Activated CD4-positive, alpha-beta memory T cell treated with anti-CD3 and anti-CD28 coated beads, Interleukin-2, amount 10 ng/mL, durations not matched to agents 7 days and 5 days (primary cell): ENCODE measurements around the gene PSORS1C2. TPM values are rescaled to one million over a fixed set of nuclear protein-coding genes. Genes with fewer than 3 reads are reported as not detected.

ENCODE experiments used
- CTCF ChIA-PET: fragments of 350-600 bp; sonication (Branson Sonifier 250); formaldehyde crosslinking; loops from one replicate; lab custom pipeline; 2021; ENCODE audit warnings: antibody characterized with exemption, inconsistent platforms; lab: Charles Lee
- POLR2A ChIA-PET: fragments of 350-600 bp; sonication (Branson Sonifier 250); formaldehyde crosslinking; loops from one replicate; lab custom pipeline; 2021; ENCODE audit warnings: antibody characterized with exemption; lab: Charles Lee
- DNase-seq: peaks from one replicate; pipeline ENCODE4 v3.0.0-alpha.2; 2020
- H3K27ac Mint-ChIP-seq: one replicate; pipeline ENCODE4 v1.8.0; 2021; ENCODE audit warnings: mild to moderate bottlenecking, mixed read lengths
- H3K27me3 Mint-ChIP-seq: one replicate; pipeline ENCODE4 v1.8.0; 2021; ENCODE audit warnings: mixed read lengths
- H3K36me3 Mint-ChIP-seq: one replicate; pipeline ENCODE4 v1.8.0; 2021; ENCODE audit warnings: low read depth, mixed read lengths
- H3K4me1 Mint-ChIP-seq: one replicate; pipeline ENCODE4 v1.8.0; 2021; ENCODE audit warnings: mixed read lengths
- H3K4me3 Mint-ChIP-seq: one replicate; pipeline ENCODE4 v1.8.0; 2021; ENCODE audit warnings: mild to moderate bottlenecking, mixed read lengths
- H3K9me3 Mint-ChIP-seq: one replicate; pipeline ENCODE4 v1.8.0; 2021; ENCODE audit warnings: mixed read lengths
- total RNA-seq, 2 experiments: library from RNA; stranded (reverse); gene quantifications; one replicate each; pipeline ENCODE4 v1.2.3, GENCODE V29; 2021

Gene PSORS1C2
- total RNA-seq, 2 experiments from 2014 or later = not detected

GRCh38 chr6:31092769-31093505 is 45.9 kb downstream of the PSORS1C2 start:
- H3K4me1 Mint-ChIP-seq = peaks cover 27% of the 10 kb centered on the region
- ChIA-PET POLR2A (interaction anchor here (0.9 to 1.2 kb wide), 2 partner anchors 13 to 179 kb away, joined by 3 to 4 read pairs; partner anchors contain the start of gene VARS2), CTCF (interaction anchor here (1.4 to 3.4 kb wide), 7 partner anchors 10 to 179 kb away, joined by 3 to 29 read pairs (median 4); partner anchors contain the start of gene VARS2)
- no peak for DNase-seq
- H3K36me3 Mint-ChIP-seq = no peaks in the 10 kb centered on the region
- no peaks in the 10 kb centered on the region for H3K27me3 Mint-ChIP-seq
- no peaks in the 10 kb centered on the region for H3K9me3 Mint-ChIP-seq
- no peak overlapping the region for H3K4me3 Mint-ChIP-seq
- no peak overlapping the region for H3K27ac Mint-ChIP-seq

GRCh38 chr6:31092238-31092637 is 46.6 kb downstream of the PSORS1C2 start:
- no peak for DNase-seq
- H3K9me3 Mint-ChIP-seq = no peaks in the 10 kb centered on the region
- POLR2A ChIA-PET = interaction anchor here (0.9 kb wide), 1 partner anchor 178 kb away, joined by 3 read pairs; the partner anchor contains the start of gene VARS2
- no peaks in the 10 kb centered on the region for H3K36me3 Mint-ChIP-seq
- peaks cover 30% of the 10 kb centered on the region for H3K4me1 Mint-ChIP-seq
- CTCF ChIA-PET = interaction anchor here (1.0 to 3.4 kb wide), 5 partner anchors 10 to 362 kb away, joined by 3 to 29 read pairs (median 8); no protein-coding TSS in a partner anchor
- no peak overlapping the region for H3K4me3 Mint-ChIP-seq
- H3K27ac Mint-ChIP-seq = no peak overlapping the region
- peaks cover 2% of the 10 kb centered on the region for H3K27me3 Mint-ChIP-seq

DNA sequence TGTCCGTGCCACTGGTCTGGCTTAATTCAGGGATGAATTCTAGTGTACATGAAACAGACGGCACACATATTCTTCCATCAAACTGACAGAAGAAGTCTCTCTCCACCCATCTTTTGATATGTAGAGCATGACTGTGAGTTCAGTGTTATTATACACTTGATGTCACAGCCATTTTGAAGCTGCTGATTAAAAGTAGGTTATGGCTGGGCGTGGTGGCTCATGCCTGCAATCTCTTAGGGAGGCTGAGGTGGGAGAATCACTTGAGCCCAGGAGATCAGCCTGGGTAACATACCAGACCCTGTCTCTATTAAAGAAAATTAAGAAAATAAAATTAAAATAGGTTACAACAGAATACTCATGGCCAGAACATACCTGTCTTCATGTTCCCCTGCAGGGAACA is 47.2 kb downstream of the PSORS1C2 start:
- Mint-ChIP-seq H3K4me3 (no peak overlapping the region), H3K27me3 (peaks cover 5% of the 10 kb centered on the region), H3K36me3 (no peaks in the 10 kb centered on the region), H3K9me3 (no peaks in the 10 kb centered on the region), H3K4me1 (peaks cover 32% of the 10 kb centered on the region), H3K27ac (no peak overlapping the region)
- DNase-seq = no peak
- ChIA-PET CTCF (interaction anchor here (1.0 to 3.4 kb wide), 5 partner anchors 10 to 362 kb away, joined by 3 to 29 read pairs (median 8); no protein-coding TSS in a partner anchor), POLR2A (no interaction called here)

- ChIA-PET CTCF (interaction anchor here (0.9 to 2.6 kb wide), 6 partner anchors 9 to 261 kb away, joined by 3 to 10 read pairs (median 4); no protein-coding TSS in a partner anchor), POLR2A (no interaction called here)
- DNase-seq = no peak
- no peak overlapping the region for H3K4me3 Mint-ChIP-seq
- H3K27ac Mint-ChIP-seq = no peak overlapping the region
- H3K36me3 Mint-ChIP-seq = no peaks in the 10 kb centered on the region
- H3K9me3 Mint-ChIP-seq = no peaks in the 10 kb centered on the region
- H3K27me3 Mint-ChIP-seq = peaks cover 8% of the 10 kb centered on the region
- peaks cover 29% of the 10 kb centered on the region for H3K4me1 Mint-ChIP-seq
These were observed 47.9 kb downstream of the PSORS1C2 start for GRCh38 chr6:31090973-31091364.

DNA sequence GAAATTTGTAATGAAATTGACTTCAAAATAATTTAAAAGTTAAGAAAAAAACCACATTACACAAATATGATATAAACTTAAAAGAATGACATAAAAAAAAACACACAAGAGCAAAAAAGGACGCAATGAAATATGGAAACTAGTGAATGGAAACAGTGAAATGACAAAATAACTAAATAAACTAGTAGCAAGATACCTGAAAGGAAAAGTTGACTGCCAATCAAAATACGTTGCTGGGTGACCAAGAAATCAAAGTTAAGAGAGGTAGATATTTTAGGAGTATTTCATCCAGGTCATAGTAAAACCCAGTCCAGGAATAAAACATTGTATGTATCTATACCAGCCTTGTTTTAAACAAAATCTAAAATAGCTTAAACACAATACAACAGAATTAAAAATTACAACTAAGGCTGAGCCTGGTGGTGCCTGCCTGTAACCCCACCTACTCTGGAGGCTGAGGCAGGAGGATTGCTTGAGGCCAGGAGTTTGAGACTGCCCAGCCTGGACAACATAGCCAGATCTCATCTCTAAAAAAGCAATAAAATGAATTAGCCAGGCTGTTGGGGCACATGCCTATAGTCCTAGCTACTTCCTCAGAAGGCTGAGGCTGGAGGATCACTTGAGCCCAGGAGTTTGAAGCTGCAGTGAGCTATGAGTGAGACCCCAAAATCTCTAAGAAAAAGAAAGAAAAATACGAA is 48.4 kb downstream of the PSORS1C2 start:
- no peaks in the 10 kb centered on the region for H3K36me3 Mint-ChIP-seq
- CTCF ChIA-PET = interaction anchor here (0.9 to 2.6 kb wide), 6 partner anchors 9 to 261 kb away, joined by 3 to 10 read pairs (median 4); no protein-coding TSS in a partner anchor
- peaks cover 27% of the 10 kb centered on the region for H3K4me1 Mint-ChIP-seq
- no peak overlapping the region for H3K27ac Mint-ChIP-seq
- H3K4me3 Mint-ChIP-seq = no peak overlapping the region
- H3K9me3 Mint-ChIP-seq = no peaks in the 10 kb centered on the region
- POLR2A ChIA-PET = interaction anchor here (1.2 kb wide), 1 partner anchor 175 kb away, joined by 3 read pairs; no protein-coding TSS in a partner anchor
- DNase-seq = no peak
- H3K27me3 Mint-ChIP-seq = peaks cover 10% of the 10 kb centered on the region

Other genes with a start within 250 kb of the PSORS1C2 start
- 10 to 100 TPM; 25.6 to 26.4 TPM for gene GTF2H4, start 230.9 kb downstream of the PSORS1C2 start, total RNA-seq
- gene VARS2, start 224.8 kb downstream of the PSORS1C2 start, total RNA-seq = 10 to 100 TPM; 33.6 to 37.0 TPM
- not detected for gene SFTA2, start 206.9 kb downstream of the PSORS1C2 start, total RNA-seq
- gene MUCL3, start 198.1 kb downstream of the PSORS1C2 start, total RNA-seq = not detected
- gene MUC21, start 155.3 kb downstream of the PSORS1C2 start, total RNA-seq = not detected
- not detected for gene MUC22, start 128.6 kb downstream of the PSORS1C2 start, total RNA-seq
- not detected for gene C6orf15, start 26.5 kb downstream of the PSORS1C2 start, total RNA-seq
- not detected for gene PSORS1C1, start 24.3 kb downstream of the PSORS1C2 start, total RNA-seq
- not detected for gene CDSN, start 18.6 kb downstream of the PSORS1C2 start, total RNA-seq
- 10 to 100 TPM; 36.1 to 36.7 TPM for gene CCHCR1, start 18.7 kb upstream of the PSORS1C2 start, total RNA-seq
- 10 to 100 TPM; 78.9 to 80.7 TPM for gene TCF19, start 19.5 kb upstream of the PSORS1C2 start, total RNA-seq
- gene POU5F1, start 31.6 kb upstream of the PSORS1C2 start, total RNA-seq = not detected
- gene HLA-C, start 133.0 kb upstream of the PSORS1C2 start, total RNA-seq = 1,000 to 10,000 TPM; 1,690 to 1,696 TPM
- gene HLA-B, start 218.1 kb upstream of the PSORS1C2 start, total RNA-seq = 1,000 to 10,000 TPM; 5,151 to 5,157 TPM